ENCODE results near the gene PIGQ.

The PIGQ gene

DNA sequence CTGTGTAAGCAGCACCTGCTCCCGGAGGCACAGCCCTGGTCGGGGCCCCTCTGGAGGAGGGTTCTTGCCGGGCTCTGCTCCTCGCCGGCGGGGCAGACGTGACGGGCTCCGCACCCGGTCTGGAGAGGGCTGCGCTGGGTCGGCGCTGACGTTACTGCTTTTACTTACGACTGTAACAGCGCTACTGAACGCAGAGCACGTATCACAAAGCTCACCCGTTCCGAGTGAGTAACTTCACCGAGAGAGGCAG, 18.8 kb downstream of the PIGQ start:
- Histone ChIP-seq H3K9ac (ENCODE audit: low read length) (peak overlapping the region; percentile 92), H3K4me3 (ENCODE audit: low read length) (peak overlapping the region; percentile 86), H3K36me3 (ENCODE audit: control insufficient read depth, insufficient read depth, low read length, severe bottlenecking) (peaks cover under 1% of the 10 kb centered on the region), H3K9me3 (ENCODE audit: control insufficient read depth, low read length) (no peaks in the 10 kb centered on the region), H3K4me1 (ENCODE audit: control insufficient read depth, insufficient read depth, low read length) (peaks cover 57% of the 10 kb centered on the region), H3K27me3 (replicated peaks; ENCODE audit: control insufficient read depth, insufficient read depth, low read length) (no peaks in the 10 kb centered on the region)
- DNase-seq (ENCODE audit: low read depth) = peak; percentile 83

DNA sequence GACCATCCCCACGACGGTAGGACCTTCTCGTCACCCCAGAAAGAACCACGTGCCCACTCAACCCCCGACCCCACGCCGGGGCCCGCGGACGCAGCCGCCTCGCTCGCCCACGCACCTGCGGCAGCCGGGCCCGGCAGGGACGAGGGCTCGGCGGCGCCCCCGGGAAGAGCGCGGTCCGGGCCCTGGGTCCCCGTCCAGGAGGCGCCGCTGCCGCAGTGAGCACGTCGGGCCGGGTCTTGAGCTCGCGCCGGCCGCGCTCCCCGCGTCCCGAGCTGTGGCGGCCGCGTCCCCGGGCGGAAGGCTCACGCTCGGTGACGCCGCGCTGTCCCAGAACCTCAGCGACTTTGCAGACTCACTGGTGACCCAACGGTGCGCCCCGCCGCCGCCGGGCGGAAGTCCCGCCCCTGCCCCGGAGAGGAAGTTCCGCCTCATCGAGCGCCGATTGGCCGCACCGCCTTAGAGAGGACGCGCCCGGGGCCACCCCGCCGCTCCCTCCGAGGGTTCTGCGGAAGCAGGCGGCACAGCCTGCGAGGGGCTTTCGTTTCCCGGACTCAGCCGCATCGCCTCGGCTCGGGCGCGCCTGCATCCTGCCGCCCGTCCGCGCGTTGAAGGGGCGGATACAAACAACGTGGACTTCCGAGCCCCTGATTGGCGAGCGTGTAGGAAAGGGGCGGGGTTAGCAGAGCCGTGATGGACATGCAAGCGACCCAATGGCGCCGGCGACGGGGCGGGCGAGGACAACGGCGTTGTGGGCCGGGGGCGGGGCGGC, 19.3 kb downstream of the PIGQ start:
- Histone ChIP-seq H3K4me3 (ENCODE audit: low read length) (peak overlapping the region; percentile 86), H3K36me3 (ENCODE audit: control insufficient read depth, insufficient read depth, low read length, severe bottlenecking) (peaks cover 4% of the 10 kb centered on the region), H3K9me3 (ENCODE audit: control insufficient read depth, low read length) (no peaks in the 10 kb centered on the region), H3K4me1 (ENCODE audit: control insufficient read depth, insufficient read depth, low read length) (peaks cover 58% of the 10 kb centered on the region), H3K9ac (ENCODE audit: low read length) (peak overlapping the region; percentile 92), H3K27me3 (replicated peaks; ENCODE audit: control insufficient read depth, insufficient read depth, low read length) (no peaks in the 10 kb centered on the region)
- DNase-seq (ENCODE audit: low read depth) = peak; percentile 97

- peaks cover 58% of the 10 kb centered on the region for H3K4me1 ChIP-seq (ENCODE audit: control insufficient read depth, insufficient read depth, low read length)
- H3K4me3 ChIP-seq (ENCODE audit: low read length) = peak within 1 kb of the TSS; percentile 96
- H3K9me3 ChIP-seq (ENCODE audit: control insufficient read depth, low read length) = no peaks in the 10 kb centered on the region
- peaks cover 4% of the 10 kb centered on the region for H3K36me3 ChIP-seq (ENCODE audit: control insufficient read depth, insufficient read depth, low read length, severe bottlenecking)
- peak within 1 kb of the TSS; percentile 97 for H3K9ac ChIP-seq (ENCODE audit: low read length)
- peak; percentile 99 for DNase-seq (ENCODE audit: low read depth)
- H3K27me3 ChIP-seq (replicated peaks; ENCODE audit: control insufficient read depth, insufficient read depth, low read length) = no peaks in the 10 kb centered on the region
Observed at GRCh38 chr16:589658-590187, 20.0 kb downstream of the PIGQ start, which contains the start of gene RAB40C. Gene RAB40C, plus strand, starts transcription at chr16:590066. Its CDS starts 226 bp downstream, at chr16:590292.

DNA sequence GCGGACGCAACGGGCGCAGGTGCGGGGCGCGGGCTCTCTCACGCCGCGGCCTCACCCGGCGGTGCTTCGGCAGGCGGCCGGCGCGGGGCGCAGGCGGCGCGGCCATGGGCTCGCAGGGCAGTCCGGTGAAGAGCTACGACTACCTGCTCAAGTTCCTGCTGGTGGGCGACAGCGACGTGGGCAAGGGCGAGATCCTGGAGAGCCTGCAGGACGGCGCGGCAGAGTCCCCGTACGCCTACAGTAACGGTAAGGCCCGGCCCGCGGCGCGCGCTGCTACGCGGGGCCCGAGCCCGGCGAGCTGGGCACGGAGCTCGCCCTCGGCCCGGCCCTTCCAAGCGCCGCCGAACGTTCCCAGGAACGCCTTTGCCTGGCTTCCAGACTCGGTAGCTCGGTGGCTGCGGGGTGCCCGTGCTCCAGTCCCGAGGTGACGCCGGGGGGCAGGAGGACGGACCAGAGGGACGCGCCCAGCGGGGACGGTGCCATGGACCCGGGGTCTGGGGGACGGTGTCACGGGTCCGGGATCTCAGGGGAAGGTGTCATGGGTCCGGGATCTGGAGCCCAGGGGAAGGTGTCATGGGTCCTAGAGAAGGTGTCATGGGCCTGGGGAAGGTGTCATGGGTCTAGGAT, 20.5 kb downstream of the PIGQ start:
- Histone ChIP-seq H3K9ac (ENCODE audit: low read length) (peak overlapping the region; percentile 97), H3K9me3 (ENCODE audit: control insufficient read depth, low read length) (no peaks in the 10 kb centered on the region), H3K4me1 (ENCODE audit: control insufficient read depth, insufficient read depth, low read length) (peaks cover 58% of the 10 kb centered on the region), H3K4me3 (ENCODE audit: low read length) (peak overlapping the region; percentile 96), H3K36me3 (ENCODE audit: control insufficient read depth, insufficient read depth, low read length, severe bottlenecking) (peaks cover 4% of the 10 kb centered on the region), H3K27me3 (replicated peaks; ENCODE audit: control insufficient read depth, insufficient read depth, low read length) (no peaks in the 10 kb centered on the region)
- DNase-seq (ENCODE audit: low read depth) = peak; percentile 87

DNA sequence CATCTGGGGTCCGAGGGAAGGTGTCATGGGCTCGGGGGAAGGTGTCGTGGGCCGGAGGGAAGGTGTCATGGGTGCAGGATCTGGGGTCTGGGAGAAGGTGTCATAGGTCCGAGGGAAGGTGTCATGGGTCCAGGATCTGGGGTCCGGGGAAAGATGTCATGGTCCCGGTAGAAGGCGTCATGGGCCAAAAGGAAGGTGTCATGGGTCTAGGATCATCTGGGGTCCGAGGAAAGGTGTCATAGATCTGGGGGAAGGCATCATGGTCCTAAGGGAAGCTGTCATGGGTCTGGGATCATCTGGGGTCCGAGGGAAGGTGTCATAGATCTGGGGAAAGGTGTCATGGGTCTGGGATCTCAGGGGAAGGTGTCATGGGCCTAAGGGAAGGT, 21.0 kb downstream of the PIGQ start:
- Histone ChIP-seq H3K36me3 (ENCODE audit: control insufficient read depth, insufficient read depth, low read length, severe bottlenecking) (peaks cover 4% of the 10 kb centered on the region), H3K4me3 (ENCODE audit: low read length) (peak overlapping the region; percentile 96), H3K9me3 (ENCODE audit: control insufficient read depth, low read length) (no peaks in the 10 kb centered on the region), H3K4me1 (ENCODE audit: control insufficient read depth, insufficient read depth, low read length) (peaks cover 53% of the 10 kb centered on the region), H3K9ac (ENCODE audit: low read length) (peak overlapping the region; percentile 97), H3K27me3 (replicated peaks; ENCODE audit: control insufficient read depth, insufficient read depth, low read length) (no peaks in the 10 kb centered on the region)
- DNase-seq (ENCODE audit: low read depth) = no peak

- peaks cover 49% of the 10 kb centered on the region for H3K4me1 ChIP-seq (ENCODE audit: control insufficient read depth, insufficient read depth, low read length)
Observed at GRCh38 chr16:591231-591630, 21.5 kb downstream of the PIGQ start.

GRCh38 chr16:591892-592517, 22.2 kb downstream of the PIGQ start:
- Histone ChIP-seq H3K4me3 (ENCODE audit: low read length) (no peak overlapping the region), H3K4me1 (ENCODE audit: control insufficient read depth, insufficient read depth, low read length) (peaks cover 41% of the 10 kb centered on the region), H3K27me3 (replicated peaks; ENCODE audit: control insufficient read depth, insufficient read depth, low read length) (no peaks in the 10 kb centered on the region), H3K9me3 (ENCODE audit: control insufficient read depth, low read length) (no peaks in the 10 kb centered on the region), H3K9ac (ENCODE audit: low read length) (no peak overlapping the region), H3K36me3 (ENCODE audit: control insufficient read depth, insufficient read depth, low read length, severe bottlenecking) (peaks cover 8% of the 10 kb centered on the region)
- DNase-seq (ENCODE audit: low read depth) = no peak

More at GRCh38 chr16:591231-591630, 21.5 kb downstream of the PIGQ start:
- Histone ChIP-seq H3K36me3 (ENCODE audit: control insufficient read depth, insufficient read depth, low read length, severe bottlenecking) (peaks cover 4% of the 10 kb centered on the region), H3K27me3 (replicated peaks; ENCODE audit: control insufficient read depth, insufficient read depth, low read length) (no peaks in the 10 kb centered on the region), H3K9me3 (ENCODE audit: control insufficient read depth, low read length) (no peaks in the 10 kb centered on the region), H3K9ac (ENCODE audit: low read length) (peak overlapping the region; percentile 97), H3K4me3 (ENCODE audit: low read length) (peak overlapping the region; percentile 96)
- no peak for DNase-seq (ENCODE audit: low read depth)

DNA sequence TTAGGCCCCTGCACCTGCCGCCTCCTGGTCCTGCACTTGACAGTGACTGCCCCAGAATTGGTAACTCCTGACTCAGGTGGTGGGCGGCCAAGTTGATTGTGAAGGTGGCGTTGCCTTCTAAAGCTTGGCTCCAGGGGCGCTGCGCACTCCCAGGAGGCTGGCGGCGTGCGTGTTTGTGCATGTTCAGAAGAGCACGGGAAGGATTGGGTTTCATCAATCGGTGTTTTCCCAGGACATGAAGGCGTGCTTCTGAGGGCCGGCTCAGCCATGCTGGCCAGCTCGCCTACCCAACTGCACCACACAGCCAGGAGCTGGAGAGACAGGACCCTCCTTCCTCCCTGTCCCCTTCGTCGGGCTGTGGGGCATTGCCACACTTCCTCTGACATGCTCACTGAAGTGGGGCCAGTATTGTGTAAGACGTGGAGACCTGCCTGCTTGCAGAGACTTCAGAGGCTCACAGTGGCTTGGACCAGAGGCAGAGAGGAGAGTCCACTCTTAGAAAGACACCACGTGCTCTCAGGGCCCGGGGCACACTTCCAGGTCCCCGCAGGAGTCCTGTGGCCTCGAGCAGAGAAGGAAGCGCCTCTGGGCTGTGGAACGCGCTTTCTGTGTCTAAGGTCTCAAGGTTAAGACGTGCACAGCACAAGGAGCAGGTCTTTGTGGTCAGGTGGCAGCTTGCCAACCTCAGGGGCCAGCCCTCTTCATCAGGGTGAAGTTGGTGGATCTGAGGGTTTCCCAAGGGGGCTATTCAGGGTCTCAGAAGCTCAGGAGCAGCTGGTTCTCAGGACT, 22.9 kb downstream of the PIGQ start:
- no peaks in the 10 kb centered on the region for H3K27me3 ChIP-seq (replicated peaks; ENCODE audit: control insufficient read depth, insufficient read depth, low read length)
- no peak overlapping the region for H3K4me3 ChIP-seq (ENCODE audit: low read length)
- peaks cover 34% of the 10 kb centered on the region for H3K4me1 ChIP-seq (ENCODE audit: control insufficient read depth, insufficient read depth, low read length)
- H3K36me3 ChIP-seq (ENCODE audit: control insufficient read depth, insufficient read depth, low read length, severe bottlenecking) = peaks cover 8% of the 10 kb centered on the region
- no peak overlapping the region for H3K9ac ChIP-seq (ENCODE audit: low read length)
- peak; percentile 28 for DNase-seq (ENCODE audit: low read depth)
- no peaks in the 10 kb centered on the region for H3K9me3 ChIP-seq (ENCODE audit: control insufficient read depth, low read length)

- Histone ChIP-seq H3K9me3 (ENCODE audit: control insufficient read depth, low read length) (no peaks in the 10 kb centered on the region), H3K27me3 (replicated peaks; ENCODE audit: control insufficient read depth, insufficient read depth, low read length) (no peaks in the 10 kb centered on the region), H3K4me1 (ENCODE audit: control insufficient read depth, insufficient read depth, low read length) (peaks cover 27% of the 10 kb centered on the region), H3K36me3 (ENCODE audit: control insufficient read depth, insufficient read depth, low read length, severe bottlenecking) (peaks cover 8% of the 10 kb centered on the region), H3K9ac (ENCODE audit: low read length) (no peak overlapping the region), H3K4me3 (ENCODE audit: low read length) (no peak overlapping the region)
- DNase-seq (ENCODE audit: low read depth) = no peak
Observed at GRCh38 chr16:593406-593805, 23.6 kb downstream of the PIGQ start.

GRCh38 chr16:593807-594206, 24.0 kb downstream of the PIGQ start:
- peaks cover 27% of the 10 kb centered on the region for H3K4me1 ChIP-seq (ENCODE audit: control insufficient read depth, insufficient read depth, low read length)

GRCh38 chr16:595094-595528, 25.3 kb downstream of the PIGQ start:
- Histone ChIP-seq H3K4me3 (ENCODE audit: low read length) (no peak overlapping the region), H3K9ac (ENCODE audit: low read length) (no peak overlapping the region), H3K9me3 (ENCODE audit: control insufficient read depth, low read length) (no peaks in the 10 kb centered on the region), H3K27me3 (replicated peaks; ENCODE audit: control insufficient read depth, insufficient read depth, low read length) (no peaks in the 10 kb centered on the region), H3K4me1 (ENCODE audit: control insufficient read depth, insufficient read depth, low read length) (peaks cover 27% of the 10 kb centered on the region), H3K36me3 (ENCODE audit: control insufficient read depth, insufficient read depth, low read length, severe bottlenecking) (peaks cover 16% of the 10 kb centered on the region)
- no peak for DNase-seq (ENCODE audit: low read depth)

More at GRCh38 chr16:593807-594206, 24.0 kb downstream of the PIGQ start:
- Histone ChIP-seq H3K36me3 (ENCODE audit: control insufficient read depth, insufficient read depth, low read length, severe bottlenecking) (peaks cover 10% of the 10 kb centered on the region), H3K9ac (ENCODE audit: low read length) (no peak overlapping the region), H3K27me3 (replicated peaks; ENCODE audit: control insufficient read depth, insufficient read depth, low read length) (no peaks in the 10 kb centered on the region), H3K4me3 (ENCODE audit: low read length) (no peak overlapping the region), H3K9me3 (ENCODE audit: control insufficient read depth, low read length) (no peaks in the 10 kb centered on the region)
- DNase-seq (ENCODE audit: low read depth) = no peak
